Activated naive CD4-positive, alpha-beta T cell treated with anti-CD3 and anti-CD28 coated beads, Interleukin-2, amount 10 ng/mL, durations not matched to agents 7 days and 5 days (primary cell): Measurements from ENCODE around the gene HES2.
"Not testable (repeated sequence)": the region's sequence is repeated elsewhere in the genome, so short reads cannot be mapped to it uniquely, and the experiment has no call there.

Experiments used
- CTCF ChIA-PET: fragments of 350-600 bp; sonication (Branson Sonifier 250); formaldehyde crosslinking; loops from one replicate; lab custom pipeline; 2021; ENCODE audit warnings: antibody characterized with exemption; lab: Charles Lee
- DNase-seq: peaks from one replicate; pipeline ENCODE4 v3.0.0-alpha.2; 2020
- H3K27ac Mint-ChIP-seq: one replicate; pipeline ENCODE4 v1.8.0; 2021; ENCODE audit warnings: mild to moderate bottlenecking, moderate library complexity, mixed read lengths
- H3K27me3 Mint-ChIP-seq: one replicate; pipeline ENCODE4 v1.8.0; 2021; ENCODE audit warnings: mild to moderate bottlenecking, mixed read lengths
- H3K36me3 Mint-ChIP-seq: one replicate; pipeline ENCODE4 v1.8.0; 2021; ENCODE audit warnings: mixed read lengths
- H3K4me1 Mint-ChIP-seq: one replicate; pipeline ENCODE4 v1.8.0; 2021; ENCODE audit warnings: mixed read lengths
- H3K4me3 Mint-ChIP-seq: one replicate; pipeline ENCODE4 v1.8.0; 2021; ENCODE audit warnings: mild to moderate bottlenecking, moderate library complexity, mixed read lengths
- H3K9me3 Mint-ChIP-seq: one replicate; pipeline ENCODE4 v1.8.0; 2021; ENCODE audit warnings: mixed read lengths

Gene HES2

GRCh38 chr1:6461538-6462411, 42.1 kb upstream of the HES2 start:
- H3K27ac Mint-ChIP-seq, result peak overlapping the region; percentile 81
- H3K36me3 Mint-ChIP-seq, result peaks cover 41% of the 10 kb centered on the region
- no peaks in the 10 kb centered on the region for H3K9me3 Mint-ChIP-seq
- peaks cover 65% of the 10 kb centered on the region for H3K4me1 Mint-ChIP-seq
- peak overlapping the region; percentile 63 for H3K4me3 Mint-ChIP-seq
- peaks cover 12% of the 10 kb centered on the region for H3K27me3 Mint-ChIP-seq
- DNase-seq, result no peak
- CTCF ChIA-PET, result interaction anchor here (0.6 to 1.1 kb wide), 3 partner anchors 8 to 16 kb away, joined by 3 read pairs; no protein-coding TSS in a partner anchor

GRCh38 chr1:6461051-6461530, 41.4 kb upstream of the HES2 start:
- H3K27ac Mint-ChIP-seq, result peak overlapping the region; percentile 97
- H3K4me3 Mint-ChIP-seq, result peak overlapping the region; percentile 89
- no peak for DNase-seq
- H3K36me3 Mint-ChIP-seq, result peaks cover 41% of the 10 kb centered on the region
- peaks cover 18% of the 10 kb centered on the region for H3K27me3 Mint-ChIP-seq
- no peaks in the 10 kb centered on the region for H3K9me3 Mint-ChIP-seq
- H3K4me1 Mint-ChIP-seq, result peaks cover 63% of the 10 kb centered on the region
- CTCF ChIA-PET, result interaction anchor here (0.6 to 2.3 kb wide), 4 partner anchors 9 to 38 kb away, joined by 3 to 12 read pairs (median 6); no protein-coding TSS in a partner anchor

GRCh38 chr1:6460301-6461050, 40.8 kb upstream of the HES2 start:
- Mint-ChIP-seq H3K9me3 (no peaks in the 10 kb centered on the region), H3K4me1 (peaks cover 66% of the 10 kb centered on the region), H3K27ac (peak overlapping the region; percentile 97), H3K27me3 (peaks cover 25% of the 10 kb centered on the region), H3K4me3 (peak overlapping the region; percentile 89), H3K36me3 (peaks cover 41% of the 10 kb centered on the region)
- CTCF ChIA-PET, result interaction anchor here (0.9 to 2.3 kb wide), 5 partner anchors 12 to 37 kb away, joined by 4 to 12 read pairs (median 5); no protein-coding TSS in a partner anchor
- DNase-seq, result peak; percentile 93

GRCh38 chr1:6459850-6460265, 40.1 kb upstream of the HES2 start:
- peak overlapping the region; percentile 97 for H3K27ac Mint-ChIP-seq
- peak; percentile 79 for DNase-seq
- H3K4me1 Mint-ChIP-seq, result peaks cover 63% of the 10 kb centered on the region
- peak overlapping the region; percentile 89 for H3K4me3 Mint-ChIP-seq
- CTCF ChIA-PET, result interaction anchor here (0.9 to 2.3 kb wide), 5 partner anchors 13 to 37 kb away, joined by 4 to 12 read pairs (median 5); no protein-coding TSS in a partner anchor
- peaks cover 31% of the 10 kb centered on the region for H3K27me3 Mint-ChIP-seq
- H3K36me3 Mint-ChIP-seq, result peaks cover 41% of the 10 kb centered on the region
- H3K9me3 Mint-ChIP-seq, result no peaks in the 10 kb centered on the region

GRCh38 chr1:6456800-6457466, 37.2 kb upstream of the HES2 start:
- H3K27ac Mint-ChIP-seq, result no peak overlapping the region
- no peak for DNase-seq
- H3K36me3 Mint-ChIP-seq, result peaks cover 19% of the 10 kb centered on the region
- H3K4me1 Mint-ChIP-seq, result peaks cover 47% of the 10 kb centered on the region
- H3K9me3 Mint-ChIP-seq, result no peaks in the 10 kb centered on the region
- CTCF ChIA-PET, result interaction anchor here (0.9 kb wide), 1 partner anchor 34 kb away, joined by 3 read pairs; no protein-coding TSS in a partner anchor
- peaks cover 59% of the 10 kb centered on the region for H3K27me3 Mint-ChIP-seq
- H3K4me3 Mint-ChIP-seq, result no peak overlapping the region

GRCh38 chr1:6455752-6456520, 36.2 kb upstream of the HES2 start:
- CTCF ChIA-PET, result interaction anchor here (0.9 to 1.4 kb wide), 2 partner anchors 14 to 35 kb away, joined by 3 to 4 read pairs; no protein-coding TSS in a partner anchor
- H3K36me3 Mint-ChIP-seq, DNase-seq, H3K9me3 Mint-ChIP-seq, H3K27ac Mint-ChIP-seq, H3K4me3 Mint-ChIP-seq: not testable (repeated sequence)
- Mint-ChIP-seq H3K27me3 (peaks cover 69% of the 10 kb centered on the region), H3K4me1 (peaks cover 37% of the 10 kb centered on the region)

GRCh38 chr1:6454856-6455751, 35.4 kb upstream of the HES2 start:
- DNase-seq, result peak; percentile 60
- H3K9me3 Mint-ChIP-seq, result no peaks in the 10 kb centered on the region
- peaks cover 77% of the 10 kb centered on the region for H3K27me3 Mint-ChIP-seq
- peaks cover 31% of the 10 kb centered on the region for H3K4me1 Mint-ChIP-seq
- H3K4me3 Mint-ChIP-seq, result no peak overlapping the region
- peaks cover 2% of the 10 kb centered on the region for H3K36me3 Mint-ChIP-seq
- no peak overlapping the region for H3K27ac Mint-ChIP-seq
- CTCF ChIA-PET, result interaction anchor here (1.1 to 1.6 kb wide), 6 partner anchors 7 to 36 kb away, joined by 3 to 6 read pairs (median 4); partner anchors contain the start of gene HES2

GRCh38 chr1:6453895-6454855, 34.5 kb upstream of the HES2 start:
- H3K4me3 Mint-ChIP-seq, H3K9me3 Mint-ChIP-seq, H3K36me3 Mint-ChIP-seq, DNase-seq, H3K27ac Mint-ChIP-seq: not testable (repeated sequence)
- CTCF ChIA-PET, result interaction anchor here (0.7 to 1.6 kb wide), 7 partner anchors 8 to 35 kb away, joined by 3 to 6 read pairs (median 3); partner anchors contain the start of gene HES2
- H3K27me3 Mint-ChIP-seq, result peaks cover 83% of the 10 kb centered on the region
- peaks cover 30% of the 10 kb centered on the region for H3K4me1 Mint-ChIP-seq

- H3K27me3 Mint-ChIP-seq, result peaks cover 98% of the 10 kb centered on the region
Measured at GRCh38 chr1:6450943-6451373, 31.2 kb upstream of the HES2 start.

GRCh38 chr1:6450486-6450885, 30.8 kb upstream of the HES2 start:
- DNase-seq, H3K36me3 Mint-ChIP-seq, H3K4me3 Mint-ChIP-seq, H3K27ac Mint-ChIP-seq, H3K9me3 Mint-ChIP-seq: not testable (repeated sequence)
- CTCF ChIA-PET, result interaction anchor here (1.1 to 3.9 kb wide), 3 partner anchors 12 to 38 kb away, joined by 3 to 13 read pairs (median 8); no protein-coding TSS in a partner anchor
- H3K27me3 Mint-ChIP-seq, result peaks cover 98% of the 10 kb centered on the region
- peaks cover 33% of the 10 kb centered on the region for H3K4me1 Mint-ChIP-seq

More at GRCh38 chr1:6450943-6451373, 31.2 kb upstream of the HES2 start:
- Mint-ChIP-seq H3K4me3 (no peak overlapping the region), H3K27ac (no peak overlapping the region), H3K9me3 (no peaks in the 10 kb centered on the region), H3K36me3 (no peaks in the 10 kb centered on the region), H3K4me1 (peaks cover 33% of the 10 kb centered on the region)
- CTCF ChIA-PET, result interaction anchor here (1.6 to 3.9 kb wide), 2 partner anchors 13 to 38 kb away, joined by 8 to 13 read pairs; no protein-coding TSS in a partner anchor
- DNase-seq, result no peak

GRCh38 chr1:6450005-6450450, 30.3 kb upstream of the HES2 start:
- Mint-ChIP-seq H3K27me3 (peaks cover 98% of the 10 kb centered on the region), H3K4me3 (no peak overlapping the region), H3K9me3 (no peaks in the 10 kb centered on the region), H3K27ac (no peak overlapping the region), H3K36me3 (no peaks in the 10 kb centered on the region), H3K4me1 (peaks cover 32% of the 10 kb centered on the region)
- DNase-seq, result no peak
- CTCF ChIA-PET, result interaction anchor here (1.0 to 3.9 kb wide), 6 partner anchors 8 to 203 kb away, joined by 3 to 13 read pairs (median 4); no protein-coding TSS in a partner anchor
